ENCODE data around the gene ORM1.

- TF ChIP-seq CTCF (IDR thresholded peaks at IDR 0.05) (no peak), POLR2A (IDR thresholded peaks at IDR 0.05) (no peak), POLR2AphosphoS5 (IDR thresholded peaks at IDR 0.05) (no peak)
Measured at GRCh38 chr9:114359801-114360200, 36.9 kb downstream of the ORM1 start.
